HEK293 (cell line): Measurements from ENCODE around the gene MYBPC3.
"Not testable (repeated sequence)": the region's sequence is repeated elsewhere in the genome, so short reads cannot be mapped to it uniquely, and the experiment has no call there.

ENCODE experiments used
- CTCF ChIA-PET: fragments of 350-600 bp; formaldehyde crosslinking; extraction: SDS; loops from one replicate; lab custom pipeline; 2021; ENCODE audit warnings: antibody characterized with exemption; lab: Yijun Ruan, JAX
- POLR2A ChIA-PET: fragments of 300-600 bp; formaldehyde crosslinking; extraction: SDS; loops from one replicate; lab custom pipeline; 2020; ENCODE audit warnings: antibody characterized with exemption, inconsistent platforms; lab: Yijun Ruan, JAX
- H3K27ac ChIP-seq: fragments of 200-500 bp; sonication (Bioruptor generic); 2 replicates; pipeline ENCODE4 v1.5.1; 2014; ENCODE audit warnings: low read depth, low read length, control low read depth, inconsistent platforms; ENCODE audit errors: extremely low read depth
- H3K36me3 ChIP-seq, 2 experiments: fragments of 200-500 bp in 1 of 2; sonication (Bioruptor generic) in 1 of 2; 1 replicate in 1 of 2; 2 replicates in 1 of 2; pipeline ENCODE4 v1.5.1; 2014 to 2017; ENCODE audit warnings: inconsistent platforms in 2 of 2, low read length in 2 of 2; ENCODE audit not compliant: control insufficient read depth in 2 of 2, insufficient read depth in 1 of 2
- H3K4me1 ChIP-seq: fragments of 200-500 bp; sonication (Bioruptor generic); 2 replicates; pipeline ENCODE4 v1.5.1; 2014; ENCODE audit warnings: mild to moderate bottlenecking, low read length, inconsistent platforms; ENCODE audit not compliant: control insufficient read depth, insufficient read depth
- H3K4me3 ChIP-seq: 2 replicates; pipeline ENCODE4 v1.5.1; 2011; ENCODE audit warnings: low read depth, mild to moderate bottlenecking, control low read depth, low read length, moderate library complexity
- H3K9me3 ChIP-seq: fragments of 200-500 bp; sonication (Bioruptor generic); 2 replicates; pipeline ENCODE4 v1.5.1; 2014; ENCODE audit warnings: low read depth, low read length, inconsistent platforms; ENCODE audit not compliant: control insufficient read depth, insufficient read depth
- BCL6B ChIP-seq: fragments of 450-650 bp; formaldehyde crosslinking; IDR thresholded peaks from 2 replicates; pipeline ENCODE4 v1.5.1; 2017; ENCODE audit warnings: missing biosample characterization, missing genetic modification characterization
- HOXA7 ChIP-seq: sonication (generic); formaldehyde crosslinking; IDR thresholded peaks from 2 replicates; pipeline ENCODE4 v1.8.1; 2022; ENCODE audit warnings: missing genetic modification reagents, borderline replicate concordance
- MYNN ChIP-seq: fragments of 450-650 bp; formaldehyde crosslinking; IDR thresholded peaks from 2 replicates; pipeline ENCODE4 v1.5.1; 2016; ENCODE audit warnings: missing biosample characterization, missing genetic modification characterization, borderline replicate concordance
- TRIM28 ChIP-seq: IDR thresholded peaks from 2 replicates; pipeline ENCODE4 v1.6.1; 2011; ENCODE audit warnings: low read length, control low read depth, borderline replicate concordance
- ZBTB1 ChIP-seq: fragments of 450-650 bp; formaldehyde crosslinking; IDR thresholded peaks from 2 replicates; pipeline ENCODE4 v1.5.1; 2016; ENCODE audit warnings: missing biosample characterization, missing genetic modification characterization
- ZBTB48 ChIP-seq: fragments of 450-650 bp; formaldehyde crosslinking; IDR thresholded peaks from 2 replicates; pipeline ENCODE4 v1.5.1; 2016; ENCODE audit warnings: missing biosample characterization, missing genetic modification characterization
- ZNF214 ChIP-seq: fragments of 450-650 bp; formaldehyde crosslinking; IDR thresholded peaks from 2 replicates; pipeline ENCODE4 v1.5.1; 2017; ENCODE audit warnings: missing biosample characterization, mild to moderate bottlenecking, missing genetic modification characterization, borderline replicate concordance
- ZNF311 ChIP-seq: fragments of 450-650 bp; formaldehyde crosslinking; IDR thresholded peaks from 2 replicates; pipeline ENCODE4 v1.5.1; 2017; ENCODE audit warnings: missing biosample characterization, missing genetic modification characterization, borderline replicate concordance
- ZNF335 ChIP-seq: fragments of 450-650 bp; formaldehyde crosslinking; conservative IDR thresholded peaks from 2 replicates; pipeline ENCODE4 v1.5.1; 2016; ENCODE audit warnings: missing biosample characterization, missing genetic modification characterization
- ZNF366 ChIP-seq: fragments of 450-650 bp; formaldehyde crosslinking; conservative IDR thresholded peaks from 2 replicates; pipeline ENCODE4 v1.5.1; 2016; ENCODE audit warnings: missing biosample characterization, missing genetic modification characterization
- ZNF433 ChIP-seq: fragments of 450-650 bp; formaldehyde crosslinking; IDR thresholded peaks from 2 replicates; pipeline ENCODE4 v1.5.1; 2016; ENCODE audit warnings: missing biosample characterization, missing genetic modification characterization, low read depth
- ZNF544 ChIP-seq: fragments of 450-650 bp; formaldehyde crosslinking; IDR thresholded peaks from 2 replicates; pipeline ENCODE4 v1.5.0; 2017; ENCODE audit warnings: missing biosample characterization, missing genetic modification characterization
- ZNF548 ChIP-seq: fragments of 450-650 bp; formaldehyde crosslinking; IDR thresholded peaks from 2 replicates; pipeline ENCODE4 v1.5.1; 2016; ENCODE audit warnings: missing biosample characterization, missing genetic modification characterization
- ZNF549 ChIP-seq: fragments of 450-650 bp; IDR thresholded peaks from 2 replicates; pipeline ENCODE4 v1.5.1; 2018; ENCODE audit warnings: missing biosample characterization, missing genetic modification characterization, mild to moderate bottlenecking, inconsistent platforms, moderate library complexity
- ZNF560 ChIP-seq: fragments of 450-650 bp; formaldehyde crosslinking; IDR thresholded peaks from 2 replicates; pipeline ENCODE4 v1.5.1; 2017; ENCODE audit warnings: missing biosample characterization, missing genetic modification characterization, borderline replicate concordance
- ZNF596 ChIP-seq: fragments of 450-650 bp; IDR thresholded peaks from 2 replicates; pipeline ENCODE4 v1.5.0; 2018; ENCODE audit warnings: missing biosample characterization, mild to moderate bottlenecking, missing genetic modification characterization, moderate library complexity
- TF ChIP-seq, protein P1 (sequence below): fragments of 450-650 bp; formaldehyde crosslinking; IDR thresholded peaks from 2 replicates; pipeline ENCODE4 v1.5.0; 2017; ENCODE audit warnings: missing biosample characterization, missing genetic modification characterization, borderline replicate concordance
- TF ChIP-seq, protein P2 (sequence below): fragments of 450-650 bp; formaldehyde crosslinking; IDR thresholded peaks from 2 replicates; pipeline ENCODE4 v1.5.1; 2016; ENCODE audit warnings: missing biosample characterization, missing genetic modification characterization

Gene MYBPC3

GRCh38 chr11:47317064-47317828, 35.3 kb downstream of the MYBPC3 start:
- Histone ChIP-seq H3K4me3 (no peak overlapping the region), H3K4me1 (no peaks in the 10 kb centered on the region)
- no peak for TF ChIP-seq ZNF548 (tag by site-specific recombination)
- no peak for TF ChIP-seq ZBTB1 (tag by site-specific recombination)
- TF ChIP-seq TRIM28, result no peak
- TF ChIP-seq ZNF549 (tag by site-specific recombination), result no peak
- TF ChIP-seq HOXA7, result no peak
- TF ChIP-seq ZNF544, result no peak
- TF ChIP-seq BCL6B (tag by site-specific recombination), result no peak
- TF ChIP-seq ZNF214 (tag by site-specific recombination), result no peak
- TF ChIP-seq, all 188 proteins: peak for 0
- Histone ChIP-seq H3K9me3 (no peaks in the 10 kb centered on the region), H3K27ac (no peak overlapping the region), H3K36me3 (peaks cover 0 to 45% of the 10 kb centered on the region in 2 experiments; a peak in 2 of 3 replicates)
- ChIA-PET POLR2A (no interaction called here), CTCF (no interaction called here)

GRCh38 chr11:47316501-47316900, 36.0 kb downstream of the MYBPC3 start:
- H3K36me3 ChIP-seq, result peaks cover 0 to 46% of the 10 kb centered on the region in 2 experiments; a peak in 2 of 3 replicates
- H3K4me3 ChIP-seq, H3K9me3 ChIP-seq, POLR2A ChIA-PET, H3K4me1 ChIP-seq, H3K27ac ChIP-seq, CTCF ChIA-PET: not testable (repeated sequence)

DNA sequence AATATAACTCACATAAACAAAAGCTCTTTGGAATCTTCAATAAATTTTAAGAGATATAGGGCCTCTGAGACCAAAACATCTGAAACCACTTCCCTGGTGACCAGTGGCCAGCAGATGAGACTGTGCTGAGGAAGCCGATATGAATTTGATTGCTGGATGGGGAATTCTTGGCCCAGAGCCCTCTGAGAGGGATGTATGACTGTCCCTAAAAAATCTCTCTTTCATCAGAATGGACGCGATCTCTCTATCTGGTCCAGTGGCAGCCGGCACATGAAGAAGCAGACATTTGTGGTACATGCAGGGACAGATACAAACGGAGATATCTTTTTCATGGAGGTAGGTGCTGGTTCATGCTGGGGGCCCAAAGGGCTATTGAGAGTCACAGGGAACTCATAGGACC, 37.5 kb downstream of the MYBPC3 start:
- no peaks in the 10 kb centered on the region for H3K4me1 ChIP-seq
- peaks cover 0 to 51% of the 10 kb centered on the region in 2 experiments; a peak in 2 of 3 replicates for H3K36me3 ChIP-seq
- no peak overlapping the region for H3K4me3 ChIP-seq
- ChIA-PET CTCF (no interaction called here), POLR2A (no interaction called here)
- H3K9me3 ChIP-seq, result no peaks in the 10 kb centered on the region
- H3K27ac ChIP-seq, result no peak overlapping the region
- TF ChIP-seq, protein P1, sequence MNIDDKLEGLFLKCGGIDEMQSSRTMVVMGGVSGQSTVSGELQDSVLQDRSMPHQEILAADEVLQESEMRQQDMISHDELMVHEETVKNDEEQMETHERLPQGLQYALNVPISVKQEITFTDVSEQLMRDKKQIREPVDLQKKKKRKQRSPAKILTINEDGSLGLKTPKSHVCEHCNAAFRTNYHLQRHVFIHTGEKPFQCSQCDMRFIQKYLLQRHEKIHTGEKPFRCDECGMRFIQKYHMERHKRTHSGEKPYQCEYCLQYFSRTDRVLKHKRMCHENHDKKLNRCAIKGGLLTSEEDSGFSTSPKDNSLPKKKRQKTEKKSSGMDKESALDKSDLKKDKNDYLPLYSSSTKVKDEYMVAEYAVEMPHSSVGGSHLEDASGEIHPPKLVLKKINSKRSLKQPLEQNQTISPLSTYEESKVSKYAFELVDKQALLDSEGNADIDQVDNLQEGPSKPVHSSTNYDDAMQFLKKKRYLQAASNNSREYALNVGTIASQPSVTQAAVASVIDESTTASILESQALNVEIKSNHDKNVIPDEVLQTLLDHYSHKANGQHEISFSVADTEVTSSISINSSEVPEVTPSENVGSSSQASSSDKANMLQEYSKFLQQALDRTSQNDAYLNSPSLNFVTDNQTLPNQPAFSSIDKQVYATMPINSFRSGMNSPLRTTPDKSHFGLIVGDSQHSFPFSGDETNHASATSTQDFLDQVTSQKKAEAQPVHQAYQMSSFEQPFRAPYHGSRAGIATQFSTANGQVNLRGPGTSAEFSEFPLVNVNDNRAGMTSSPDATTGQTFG, result no peak
- TF ChIP-seq, protein P2, sequence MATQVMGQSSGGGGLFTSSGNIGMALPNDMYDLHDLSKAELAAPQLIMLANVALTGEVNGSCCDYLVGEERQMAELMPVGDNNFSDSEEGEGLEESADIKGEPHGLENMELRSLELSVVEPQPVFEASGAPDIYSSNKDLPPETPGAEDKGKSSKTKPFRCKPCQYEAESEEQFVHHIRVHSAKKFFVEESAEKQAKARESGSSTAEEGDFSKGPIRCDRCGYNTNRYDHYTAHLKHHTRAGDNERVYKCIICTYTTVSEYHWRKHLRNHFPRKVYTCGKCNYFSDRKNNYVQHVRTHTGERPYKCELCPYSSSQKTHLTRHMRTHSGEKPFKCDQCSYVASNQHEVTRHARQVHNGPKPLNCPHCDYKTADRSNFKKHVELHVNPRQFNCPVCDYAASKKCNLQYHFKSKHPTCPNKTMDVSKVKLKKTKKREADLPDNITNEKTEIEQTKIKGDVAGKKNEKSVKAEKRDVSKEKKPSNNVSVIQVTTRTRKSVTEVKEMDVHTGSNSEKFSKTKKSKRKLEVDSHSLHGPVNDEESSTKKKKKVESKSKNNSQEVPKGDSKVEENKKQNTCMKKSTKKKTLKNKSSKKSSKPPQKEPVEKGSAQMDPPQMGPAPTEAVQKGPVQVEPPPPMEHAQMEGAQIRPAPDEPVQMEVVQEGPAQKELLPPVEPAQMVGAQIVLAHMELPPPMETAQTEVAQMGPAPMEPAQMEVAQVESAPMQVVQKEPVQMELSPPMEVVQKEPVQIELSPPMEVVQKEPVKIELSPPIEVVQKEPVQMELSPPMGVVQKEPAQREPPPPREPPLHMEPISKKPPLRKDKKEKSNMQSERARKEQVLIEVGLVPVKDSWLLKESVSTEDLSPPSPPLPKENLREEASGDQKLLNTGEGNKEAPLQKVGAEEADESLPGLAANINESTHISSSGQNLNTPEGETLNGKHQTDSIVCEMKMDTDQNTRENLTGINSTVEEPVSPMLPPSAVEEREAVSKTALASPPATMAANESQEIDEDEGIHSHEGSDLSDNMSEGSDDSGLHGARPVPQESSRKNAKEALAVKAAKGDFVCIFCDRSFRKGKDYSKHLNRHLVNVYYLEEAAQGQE (tag by site-specific recombination), result no peak
- TF ChIP-seq ZNF366, result no peak
- TF ChIP-seq ZNF560 (tag by site-specific recombination), result no peak
- TF ChIP-seq ZNF433 (tag by site-specific recombination), result no peak
- TF ChIP-seq ZNF335 (tag by site-specific recombination), result no peak
- TF ChIP-seq ZNF311 (tag by site-specific recombination), result no peak
- TF ChIP-seq MYNN (tag by site-specific recombination), result no peak
- no peak for TF ChIP-seq ZBTB48 (tag by site-specific recombination)
- TF ChIP-seq ZNF596 (tag by site-specific recombination), result no peak
